IPS DF 6.9 (cell line): Measurements from ENCODE around the gene RAD9A.

Experiments used
- DNase-seq: peaks from one replicate; pipeline ENCODE4 v3.0.0-alpha.2; 2013; ENCODE audit warnings: low read depth, low spot score
- H3K27ac ChIP-seq: one replicate; pipeline ENCODE4 v1.5.1; 2013; ENCODE audit warnings: low read length, control low read depth
- H3K27me3 ChIP-seq: 2 replicates; pipeline ENCODE4 v1.6.1; 2013; ENCODE audit warnings: mild to moderate bottlenecking, low read length; ENCODE audit not compliant: control insufficient read depth, insufficient read depth
- H3K36me3 ChIP-seq: 2 replicates; pipeline ENCODE4 v1.6.1; 2013; ENCODE audit warnings: low read length; ENCODE audit not compliant: control insufficient read depth, insufficient read depth
- H3K4me1 ChIP-seq: 2 replicates; pipeline ENCODE4 v1.6.1; 2013; ENCODE audit warnings: low read length; ENCODE audit not compliant: control insufficient read depth, insufficient read depth
- H3K4me3 ChIP-seq: 2 replicates; pipeline ENCODE4 v1.5.1; 2013; ENCODE audit warnings: mild to moderate bottlenecking, low read length
- H3K9me3 ChIP-seq: 2 replicates; pipeline ENCODE4 v1.6.1; 2013; ENCODE audit warnings: low read length, inconsistent platforms; ENCODE audit not compliant: control insufficient read depth, insufficient read depth
- WGBS: extraction: QIAGEN DNeasy Blood & Tissue Kit; methylation state at CpG from one replicate; pipeline ENCODE4 v1.1.7; 2013; ENCODE audit warnings: mixed read lengths, missing lambda C conversion rate; ENCODE audit not compliant: insufficient read length, insufficient coverage; 5-methylcytosine and 5-hydroxymethylcytosine counted together

RAD9A gene

GRCh38 chr11:67437809-67438157, 46.0 kb downstream of the RAD9A start:
- DNase-seq: no peak
- Histone ChIP-seq H3K27me3 (no peaks in the 10 kb centered on the region), H3K4me1 (peaks cover 6% of the 10 kb centered on the region), H3K27ac (no peak overlapping the region), H3K4me3 (no peak overlapping the region), H3K36me3 (peaks cover 22% of the 10 kb centered on the region), H3K9me3 (no peaks in the 10 kb centered on the region)
- no CpG with 5 or more reads among the region's 3 CpGs for WGBS

DNA sequence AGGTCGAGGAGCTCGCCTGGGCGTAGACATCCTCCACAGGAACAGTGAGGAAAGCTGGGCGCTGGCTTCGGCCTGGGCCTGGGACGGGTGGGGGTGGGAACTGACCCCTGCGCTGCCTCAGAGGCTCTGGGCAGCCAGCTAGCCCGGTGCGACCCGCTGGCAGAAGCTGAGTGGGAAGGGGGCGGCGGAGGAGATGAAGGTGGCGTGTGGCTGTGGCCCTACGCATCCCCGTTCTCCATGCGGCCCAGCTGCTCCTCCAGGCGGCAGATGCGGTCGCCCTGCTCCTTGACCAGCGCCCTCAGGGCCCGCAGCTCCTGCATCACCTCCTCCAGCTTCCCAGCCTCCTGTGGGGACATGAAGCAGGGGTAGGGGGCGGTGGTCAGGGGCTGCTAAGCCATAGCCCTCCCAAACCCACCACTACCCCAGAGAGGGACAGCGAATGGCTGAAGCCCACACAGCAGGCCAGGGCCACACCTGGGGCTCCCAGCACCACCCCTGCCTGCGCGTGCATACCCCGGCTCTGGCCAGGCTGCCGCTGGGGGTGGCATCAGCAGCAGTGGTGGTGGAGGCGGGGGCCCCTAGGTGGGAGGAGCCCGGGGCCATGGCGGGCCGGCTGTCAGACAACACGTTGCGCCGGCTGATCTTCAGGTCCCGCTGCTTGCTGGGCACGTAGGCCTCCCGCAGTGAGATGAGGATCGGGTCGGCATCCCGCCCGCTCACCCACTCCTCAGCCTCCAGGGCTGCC, 46.5 kb downstream of the RAD9A start:
- DNase-seq: no peak

DNA sequence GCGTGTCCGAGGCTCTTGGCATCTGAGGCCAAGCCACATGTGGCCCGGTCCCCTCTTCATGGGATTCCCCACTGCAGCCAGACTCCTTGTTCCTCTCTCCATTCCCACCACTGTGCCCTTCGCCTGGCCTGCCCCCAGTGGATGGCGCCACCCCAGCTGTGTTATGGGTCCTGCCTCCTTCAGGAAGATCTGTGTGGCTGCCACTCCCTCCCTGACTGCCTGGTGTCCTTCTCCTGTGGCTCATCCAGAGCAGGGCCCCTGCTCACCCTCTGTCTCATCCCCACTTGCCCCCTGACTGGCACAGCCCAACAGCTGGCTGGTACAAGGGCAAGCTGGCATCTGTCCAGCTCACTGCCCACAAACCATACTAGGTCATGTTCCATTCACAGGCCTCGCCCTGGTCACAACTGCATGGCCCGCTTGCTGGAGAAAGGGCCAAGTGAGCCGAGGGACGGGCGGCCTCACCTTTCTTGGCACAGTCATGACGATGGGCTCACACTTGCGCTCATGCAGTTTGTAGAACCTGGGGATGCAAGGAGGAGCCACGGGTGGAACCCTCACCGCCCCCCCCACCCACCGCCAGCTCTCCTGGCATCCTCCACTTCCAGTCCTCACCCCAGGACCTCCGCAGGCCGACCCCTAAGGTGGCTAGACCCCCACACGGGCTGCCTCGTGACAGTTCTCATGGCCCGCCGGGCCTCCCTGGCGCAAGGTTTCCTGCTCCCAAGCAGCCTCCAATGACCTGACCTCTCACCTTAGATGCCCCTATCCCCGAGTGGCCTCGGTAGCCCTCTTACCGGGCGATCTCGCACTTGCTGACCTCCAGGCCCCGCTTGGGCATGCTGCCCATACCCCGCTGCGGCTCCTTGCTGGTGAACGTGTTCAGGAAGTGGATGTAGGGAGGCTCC, 47.8 kb downstream of the RAD9A start:
- Histone ChIP-seq H3K27ac (no peak overlapping the region), H3K36me3 (peaks cover 9% of the 10 kb centered on the region; the same call in 1 of the 2 replicates), H3K4me1 (peaks cover 6% of the 10 kb centered on the region), H3K9me3 (no peaks in the 10 kb centered on the region), H3K4me3 (no peak overlapping the region), H3K27me3 (no peaks in the 10 kb centered on the region)
- WGBS: no CpG with 5 or more reads among the region's 31 CpGs
- DNase-seq: no peak

More for the DNA sequence above, 46.5 kb downstream of the RAD9A start:
- H3K9me3 ChIP-seq: no peaks in the 10 kb centered on the region
- peaks cover 18% of the 10 kb centered on the region for H3K36me3 ChIP-seq
- no CpG with 5 or more reads among the region's 41 CpGs for WGBS
- no peaks in the 10 kb centered on the region for H3K27me3 ChIP-seq
- H3K4me3 ChIP-seq: no peak overlapping the region
- H3K27ac ChIP-seq: no peak overlapping the region
- H3K4me1 ChIP-seq: peaks cover 6% of the 10 kb centered on the region

- no peak for DNase-seq
- H3K36me3 ChIP-seq: peaks cover 7% of the 10 kb centered on the region; the same call in 1 of the 2 replicates
- H3K4me3 ChIP-seq: no peak overlapping the region
- H3K9me3 ChIP-seq: no peaks in the 10 kb centered on the region
- no CpG with 5 or more reads among the region's 17 CpGs for WGBS
- no peak overlapping the region for H3K27ac ChIP-seq
- H3K27me3 ChIP-seq: no peaks in the 10 kb centered on the region
- H3K4me1 ChIP-seq: peaks cover 6% of the 10 kb centered on the region
Observed at GRCh38 chr11:67440229-67441097, 48.7 kb downstream of the RAD9A start.

DNA sequence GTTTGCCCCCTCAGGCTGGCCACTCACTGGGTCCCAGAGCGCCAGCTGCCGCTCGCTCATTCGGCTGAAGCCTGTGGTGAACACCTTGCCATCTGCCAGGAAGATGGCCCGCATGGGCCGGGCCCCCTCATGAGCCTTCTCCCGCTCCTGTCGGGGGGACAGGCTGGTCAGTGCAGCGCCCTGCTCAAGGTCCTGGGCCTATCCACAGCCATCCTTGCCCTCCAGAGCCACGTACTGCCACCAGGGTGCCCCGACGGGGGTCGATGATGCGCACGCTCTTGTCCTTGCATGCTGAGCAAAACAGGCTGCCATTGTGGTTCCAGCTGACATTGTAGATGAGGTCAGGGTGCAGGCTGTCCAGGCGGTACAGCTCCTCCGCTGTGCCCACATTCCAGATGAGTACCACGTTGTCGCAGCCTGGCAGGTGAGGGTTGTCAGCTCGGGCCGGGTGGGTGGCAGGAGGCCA, 49.3 kb downstream of the RAD9A start:
- WGBS: no CpG with 5 or more reads among the region's 21 CpGs
- peaks cover 4% of the 10 kb centered on the region for H3K4me1 ChIP-seq
- H3K36me3 ChIP-seq: peaks cover 7% of the 10 kb centered on the region; the same call in 1 of the 2 replicates
- no peak overlapping the region for H3K27ac ChIP-seq
- H3K9me3 ChIP-seq: no peaks in the 10 kb centered on the region
- H3K4me3 ChIP-seq: no peak overlapping the region
- no peaks in the 10 kb centered on the region for H3K27me3 ChIP-seq
- no peak for DNase-seq

DNA sequence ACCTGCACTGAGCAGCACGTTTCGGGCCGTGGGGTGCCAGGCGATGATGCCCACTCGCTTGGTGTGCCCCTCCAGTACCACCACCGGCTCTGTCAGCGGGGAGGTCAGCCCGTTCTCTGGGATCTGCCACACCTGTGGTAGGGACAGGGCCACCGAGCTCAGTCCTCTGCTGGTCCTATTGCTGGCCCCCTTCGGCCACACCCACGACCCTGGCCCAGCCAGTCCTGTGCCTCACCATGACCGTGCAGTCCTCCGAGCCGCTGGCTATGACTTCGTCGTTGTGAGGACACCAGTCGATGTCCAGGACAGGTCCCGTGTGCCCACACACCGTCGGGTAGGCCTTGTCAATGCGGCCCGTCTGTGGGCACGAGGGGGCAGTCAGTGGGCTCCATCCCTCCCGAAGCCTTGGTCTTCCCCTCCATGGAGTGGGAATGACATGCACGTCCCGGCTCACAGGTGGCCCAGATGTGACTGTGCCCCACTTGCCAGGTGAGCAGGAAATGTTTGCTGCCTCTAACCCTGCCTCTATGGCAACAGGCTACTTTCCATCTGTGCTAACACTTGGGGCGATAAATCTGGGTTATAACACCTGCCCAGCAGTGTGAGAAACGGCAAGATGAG, 50.1 kb downstream of the RAD9A start:
- Histone ChIP-seq H3K4me1 (peaks cover 2% of the 10 kb centered on the region), H3K4me3 (no peak overlapping the region)

DNA sequence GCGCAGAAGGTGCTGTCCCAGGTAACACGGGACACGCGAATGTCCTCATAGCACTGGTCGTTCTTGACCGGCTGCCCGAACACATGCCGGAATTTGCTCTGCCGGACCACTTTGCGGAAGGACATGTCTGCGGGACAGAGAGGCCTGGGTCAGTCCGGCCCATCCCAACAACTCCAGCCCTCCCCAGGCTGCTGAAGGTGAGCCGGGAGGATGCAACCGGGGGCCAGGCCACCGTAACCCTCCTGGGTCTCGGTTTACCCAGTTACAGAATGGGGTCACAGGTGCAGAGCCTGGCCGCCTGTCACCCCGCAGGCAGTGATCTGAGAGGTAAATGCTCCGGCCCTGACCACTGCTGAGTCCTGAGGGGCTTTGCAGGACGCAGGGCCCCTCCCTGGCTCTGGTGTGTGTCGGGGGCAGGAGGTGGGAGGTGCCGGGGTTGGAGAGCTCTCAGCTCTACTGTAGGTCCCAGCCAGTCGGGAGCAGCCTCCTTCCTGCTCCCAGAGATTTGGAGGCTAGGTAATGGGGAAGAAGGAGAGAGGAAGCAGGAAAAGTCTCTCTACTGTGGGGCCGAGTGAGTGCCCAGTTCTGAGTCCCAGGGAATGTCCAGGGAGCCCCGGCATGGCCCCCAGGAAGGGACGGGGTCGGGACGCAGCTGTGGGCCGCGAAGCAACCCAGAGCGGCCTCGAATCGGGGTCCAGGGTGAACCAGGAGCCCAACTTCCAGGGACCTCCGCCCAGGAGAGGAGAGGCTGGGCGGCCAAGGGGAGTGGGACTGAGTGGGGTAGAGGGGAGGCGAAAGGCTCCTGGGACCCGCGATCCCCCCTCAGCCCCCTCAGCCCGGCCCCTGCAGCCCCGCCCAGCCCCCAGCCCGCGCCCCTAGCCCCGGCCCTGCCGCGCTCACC, 51.0 kb downstream of the RAD9A start:
- H3K4me3 ChIP-seq: peak overlapping the region; percentile 81; the same call in 1 of the 2 replicates
- no peak overlapping the region for H3K27ac ChIP-seq
- H3K4me1 ChIP-seq: peaks cover under 1% of the 10 kb centered on the region; the same call in 1 of the 2 replicates
- peaks cover 7% of the 10 kb centered on the region; the same call in 1 of the 2 replicates for H3K36me3 ChIP-seq
- no peak for DNase-seq
- no peaks in the 10 kb centered on the region for H3K9me3 ChIP-seq
- no CpG with 5 or more reads among the region's 45 CpGs for WGBS
- no peaks in the 10 kb centered on the region for H3K27me3 ChIP-seq

More for the DNA sequence above, 50.1 kb downstream of the RAD9A start:
- WGBS: no CpG with 5 or more reads among the region's 28 CpGs
- DNase-seq: no peak
- Histone ChIP-seq H3K36me3 (peaks cover 7% of the 10 kb centered on the region; the same call in 1 of the 2 replicates), H3K27ac (no peak overlapping the region), H3K27me3 (no peaks in the 10 kb centered on the region), H3K9me3 (no peaks in the 10 kb centered on the region)

DNA sequence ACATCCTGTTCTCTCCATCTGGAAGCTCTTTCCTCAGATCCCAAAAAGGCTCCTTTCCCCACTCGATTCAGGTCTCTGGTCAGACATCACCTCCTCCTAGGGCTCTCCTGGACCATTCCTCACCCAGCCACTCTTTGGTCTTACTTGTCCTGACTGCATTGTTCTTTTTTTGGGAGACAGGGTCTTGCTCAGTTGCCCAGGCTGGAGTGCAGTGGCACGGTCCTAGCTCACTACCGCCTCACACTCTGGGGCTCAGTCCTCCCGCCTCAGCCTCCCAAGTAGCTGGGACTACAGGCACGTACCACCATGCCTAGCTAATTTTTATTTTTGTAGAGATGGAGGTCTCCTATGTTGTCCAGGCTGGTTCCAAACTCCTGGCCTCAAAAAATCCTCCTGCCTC, 53.7 kb downstream of the RAD9A start:
- WGBS: no CpG with 5 or more reads among the region's 5 CpGs

More for the DNA sequence above, 53.7 kb downstream of the RAD9A start:
- Histone ChIP-seq H3K4me3 (no peak overlapping the region), H3K27me3 (no peaks in the 10 kb centered on the region), H3K9me3 (no peaks in the 10 kb centered on the region), H3K4me1 (no peaks in the 10 kb centered on the region; the same call in 1 of the 2 replicates), H3K36me3 (peaks cover 4% of the 10 kb centered on the region; the same call in 1 of the 2 replicates), H3K27ac (no peak overlapping the region)
- no peak for DNase-seq
